HepG2 (cell line): Measurements from ENCODE around the gene POLA1. TPM values are rescaled to one million over a fixed set of nuclear protein-coding genes. Genes with fewer than 3 reads are reported as not detected.
A peak's percentile ranks its signal among the peaks of the same experiment; 100 is the strongest.

Experiments
- CENPX ChIP-seq: sonication (generic); formaldehyde crosslinking; IDR thresholded peaks from 2 replicates; pipeline ENCODE4 v1.9.0; 2021; ENCODE audit warnings: mild to moderate bottlenecking, missing genetic modification reagents, moderate library complexity
- DMTF1 ChIP-seq: sonication (generic); formaldehyde crosslinking; IDR thresholded peaks from 2 replicates; pipeline ENCODE4 v1.4.0; 2020; ENCODE audit warnings: mild to moderate bottlenecking, missing genetic modification reagents
- HMGXB4 ChIP-seq, 2 experiments: sonication (generic) in 1 of 2; formaldehyde crosslinking in 1 of 2; IDR thresholded peaks; 2 replicates each; pipeline versions ENCODE4 v1.4.0 to v1.6.1; 2018 to 2020; ENCODE audit warnings: missing genetic modification reagents in 2 of 2, borderline replicate concordance in 1 of 2, low read depth in 1 of 2, mild to moderate bottlenecking in 1 of 2, missing biosample characterization in 1 of 2
- MAFF ChIP-seq: IDR thresholded peaks from 2 replicates; pipeline ENCODE4 v1.6.1; 2011; ENCODE audit warnings: low read depth, low read length, improper control_type of control experiment
- MED1 ChIP-seq: sonication (generic); formaldehyde crosslinking; IDR thresholded peaks from 2 replicates; pipeline ENCODE4 v1.4.0; 2020; ENCODE audit warnings: missing genetic modification reagents
- MEIS2 ChIP-seq: sonication (generic); formaldehyde crosslinking; IDR thresholded peaks from 2 replicates; pipeline ENCODE4 v1.9.0; 2021; ENCODE audit warnings: mild to moderate bottlenecking, missing genetic modification reagents
- MIXL1 ChIP-seq: IDR thresholded peaks from 2 replicates; pipeline ENCODE4 v1.6.1; 2016
- PAXIP1 ChIP-seq: sonication (generic); formaldehyde crosslinking; conservative IDR thresholded peaks from 2 replicates; pipeline ENCODE4 v1.4.0; 2020; ENCODE audit warnings: mild to moderate bottlenecking, missing genetic modification reagents, moderate library complexity
- POLR2G ChIP-seq: fragments of 200-400 bp; formaldehyde crosslinking; IDR thresholded peaks from 2 replicates; pipeline ENCODE4 v1.6.1; 2018; ENCODE audit warnings: mild to moderate bottlenecking, low read depth, low read length, moderate library complexity
- RFX1 ChIP-seq: fragments of 450-650 bp; IDR thresholded peaks from 2 replicates; pipeline ENCODE4 v1.6.1; 2017
- SOX13 ChIP-seq, 3 experiments: fragments of 450-650 bp in 1 of 3; sonication (generic) in 1 of 3; formaldehyde crosslinking in 1 of 3; IDR thresholded peaks in 2 of 3; conservative IDR thresholded peaks in 1 of 3; 2 replicates each; pipeline versions ENCODE4 v1.5.0 to v1.6.1; 2016 to 2020; ENCODE audit warnings: antibody characterized with exemption in 1 of 3, mild to moderate bottlenecking in 1 of 3, missing compliant biosample characterization in 1 of 3, missing genetic modification reagents in 1 of 3, moderate library complexity in 1 of 3
- TRIM22 ChIP-seq: fragments of 450-650 bp; IDR thresholded peaks from 2 replicates; pipeline ENCODE4 v1.6.1; 2017
- ZBTB7A ChIP-seq: sonication (generic); formaldehyde crosslinking; IDR thresholded peaks from 2 replicates; pipeline ENCODE4 v1.8.0; 2022; ENCODE audit warnings: mild to moderate bottlenecking, missing genetic modification reagents
- ZNF274 ChIP-seq: sonication (generic); formaldehyde crosslinking; IDR thresholded peaks from 2 replicates; pipeline ENCODE4 v1.5.1; 2020; ENCODE audit warnings: mild to moderate bottlenecking, missing genetic modification reagents
- ZNF33B ChIP-seq: sonication (generic); formaldehyde crosslinking; IDR thresholded peaks from 2 replicates; pipeline ENCODE4 v1.5.1; 2020; ENCODE audit warnings: mild to moderate bottlenecking, missing genetic modification reagents
- polyA plus RNA-seq, 8 experiments: library from polyadenylated mRNA; depleted of rRNA in 3 of 8; stranded (reverse) in 7 of 8; unstranded in 1 of 8; fragments of >200 nt; fragmentation: Illumina TruSeq in 4 of 8; extraction: Trizol in 4 of 8; gene quantifications; 2 replicates each; pipeline versions ENCODE4 v1.2.1 to v1.2.3, GENCODE V29; 2011 to 2016; ENCODE audit warnings: low read depth in 4 of 8, missing spikeins in 1 of 8, mixed read lengths in 1 of 8; ENCODE audit not compliant: insufficient read depth in 1 of 8
- total RNA-seq, 5 experiments: library from RNA; depleted of rRNA; stranded (reverse); fragments of >200 nt; fragmentation: Illumina TruSeq; extraction: Trizol; gene quantifications; 2 replicates each; pipeline ENCODE4 v1.2.3, GENCODE V29; 2016; ENCODE audit warnings: low read depth in 1 of 5
- TF ChIP-seq, protein P1 (sequence below): sonication (generic); formaldehyde crosslinking; IDR thresholded peaks from 2 replicates; pipeline ENCODE4 v1.5.0; 2020; ENCODE audit warnings: missing genetic modification reagents
- TF ChIP-seq, protein P2 (sequence below): sonication (generic); formaldehyde crosslinking; IDR thresholded peaks from 2 replicates; pipeline ENCODE4 v1.4.0; 2020; ENCODE audit warnings: missing genetic modification reagents, borderline replicate concordance

The POLA1 gene
- total and polyA plus RNA-seq, 2 of the 13 experiments (the other 11 are each of a cell fraction or from before 2014, with no cell fraction given) = 3.3 to 26.5 TPM

DNA sequence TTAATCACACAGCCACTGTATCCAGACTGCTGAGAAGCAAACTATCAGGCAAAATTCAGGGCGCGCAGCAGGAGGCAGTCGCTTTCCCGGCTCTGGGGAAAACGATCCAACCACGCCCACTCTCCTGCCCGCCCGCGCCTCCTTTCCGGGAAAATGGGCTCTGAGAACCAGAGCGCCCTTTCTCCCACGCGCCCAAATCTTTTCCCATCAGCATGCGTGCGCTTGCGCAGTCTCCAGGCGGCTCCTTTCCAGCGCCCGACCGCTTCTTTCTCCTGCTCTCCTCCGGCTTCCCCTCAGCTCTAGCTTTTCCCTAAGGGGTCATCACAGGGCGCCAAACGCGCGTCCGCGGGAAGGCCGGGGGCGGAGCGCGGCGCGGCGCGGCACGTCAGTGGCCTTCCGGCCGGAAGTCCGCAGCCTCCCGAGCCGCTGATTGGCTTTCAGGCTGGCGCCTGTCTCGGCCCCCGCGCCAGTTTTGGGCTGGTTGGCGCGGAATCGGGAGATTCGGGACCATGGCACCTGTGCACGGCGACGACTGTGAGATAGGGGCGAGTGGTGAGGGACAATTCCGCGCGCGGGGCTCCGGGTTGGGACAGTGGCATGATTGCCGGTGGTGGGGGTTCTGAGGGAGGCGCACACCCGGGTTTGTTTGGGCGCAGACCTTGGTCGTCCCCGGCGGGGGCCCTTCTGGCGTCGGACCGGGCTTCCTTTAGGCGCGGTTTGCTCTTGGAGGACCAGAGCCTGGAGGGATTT lies at the start of gene POLA1 (continued):
- TF ChIP-seq, protein P1, sequence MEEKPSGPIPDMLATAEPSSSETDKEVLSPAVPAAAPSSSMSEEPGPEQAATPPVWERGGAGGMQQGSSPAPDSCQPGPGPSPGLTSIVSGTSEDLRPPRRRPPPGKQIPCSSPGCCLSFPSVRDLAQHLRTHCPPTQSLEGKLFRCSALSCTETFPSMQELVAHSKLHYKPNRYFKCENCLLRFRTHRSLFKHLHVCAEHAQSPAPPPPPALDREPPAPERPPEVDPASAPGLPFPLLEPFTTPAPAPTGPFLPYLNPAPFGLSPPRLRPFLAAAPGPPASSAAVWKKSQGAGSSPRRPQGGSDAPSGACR = no peak
- TF ChIP-seq POLR2G (no peak), MIXL1 (no peak), TRIM22 (no peak), MED1 (CRISPR knock-in tag) (no peak), CENPX (CRISPR knock-in tag) (no peak), ZNF274 (0 out of 2 replicates have a peak, but pooled peaks have one; percentile 34), SOX13 (IDR thresholded peaks at IDR 0.05) (no peak), SOX13 (CRISPR knock-in tag; conservative IDR thresholded peaks at IDR 0.05 in 1 of 2, IDR thresholded peaks at IDR 0.05 in 1 of 2) (no peak), DMTF1 (CRISPR knock-in tag) (no peak), MAFF (no peak), ZNF33B (CRISPR knock-in tag) (no peak), HMGXB4 (CRISPR knock-in tag; IDR thresholded peaks at IDR 0.05; ENCODE audit: borderline replicate concordance in 1 of 2, low read depth in 1 of 2) (peak in 1 of 2 experiments; percentile 42; a peak in 2 of 4 replicates), RFX1 (no peak), ZBTB7A (CRISPR knock-in tag) (no peak), PAXIP1 (CRISPR knock-in tag) (no peak), MEIS2 (CRISPR knock-in tag) (no peak)
- TF ChIP-seq, protein P2, sequence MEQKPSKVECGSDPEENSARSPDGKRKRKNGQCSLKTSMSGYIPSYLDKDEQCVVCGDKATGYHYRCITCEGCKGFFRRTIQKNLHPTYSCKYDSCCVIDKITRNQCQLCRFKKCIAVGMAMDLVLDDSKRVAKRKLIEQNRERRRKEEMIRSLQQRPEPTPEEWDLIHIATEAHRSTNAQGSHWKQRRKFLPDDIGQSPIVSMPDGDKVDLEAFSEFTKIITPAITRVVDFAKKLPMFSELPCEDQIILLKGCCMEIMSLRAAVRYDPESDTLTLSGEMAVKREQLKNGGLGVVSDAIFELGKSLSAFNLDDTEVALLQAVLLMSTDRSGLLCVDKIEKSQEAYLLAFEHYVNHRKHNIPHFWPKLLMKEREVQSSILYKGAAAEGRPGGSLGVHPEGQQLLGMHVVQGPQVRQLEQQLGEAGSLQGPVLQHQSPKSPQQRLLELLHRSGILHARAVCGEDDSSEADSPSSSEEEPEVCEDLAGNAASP (CRISPR knock-in tag) = peak; percentile 60; the same call in 1 of the 2 replicates
